GM19193 (cell line): ENCODE results near the gene MTHFD1L.

ENCODE experiments used
- POLR2A ChIP-seq: IDR thresholded peaks from 4 replicates; pipeline ENCODE4 v1.6.1; 2011; ENCODE audit not compliant: insufficient read depth, insufficient read length; ENCODE audit errors: extremely low read depth

Gene MTHFD1L

DNA sequence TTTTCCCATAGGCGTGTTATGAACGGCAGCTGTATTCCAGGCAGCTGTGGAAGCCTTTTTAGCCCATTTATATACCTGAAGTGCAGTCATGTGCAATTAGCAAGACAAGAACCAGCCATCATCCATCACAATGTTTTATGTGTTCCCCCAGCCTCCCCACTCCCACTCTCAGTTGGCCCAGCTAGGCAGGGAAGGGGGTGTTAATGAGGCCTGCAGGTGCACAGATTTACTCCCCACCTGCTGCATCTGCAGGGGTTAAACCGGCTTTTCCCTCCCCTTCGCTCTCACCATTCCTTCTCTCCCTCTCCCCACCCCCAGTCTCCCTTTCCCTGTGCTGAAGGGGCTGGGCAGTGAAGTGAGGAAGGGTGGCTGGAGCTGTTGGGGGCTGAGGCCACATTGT, 224.5 kb downstream of the MTHFD1L start:
- TF ChIP-seq POLR2A: no peak

DNA sequence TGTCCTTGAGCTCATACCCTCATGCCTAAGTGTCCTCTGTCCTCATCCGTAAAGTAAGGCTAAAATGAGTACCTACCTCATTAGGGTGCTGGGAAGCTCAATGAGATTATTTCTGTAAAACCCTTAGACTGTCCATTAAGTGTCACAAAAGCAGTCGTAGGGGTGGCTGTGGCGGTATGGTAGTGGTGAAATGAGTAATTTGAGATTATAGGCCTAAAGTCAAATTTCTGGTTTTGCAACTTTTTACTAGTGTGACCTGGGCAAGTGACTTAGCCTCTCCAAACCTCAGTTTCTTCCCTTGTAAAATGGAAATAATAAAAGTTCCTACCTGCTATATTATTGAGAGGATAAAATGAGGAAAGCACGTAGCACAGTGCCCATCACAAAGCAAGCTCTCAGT, 226.1 kb downstream of the MTHFD1L start:
- TF ChIP-seq POLR2A: no peak

DNA sequence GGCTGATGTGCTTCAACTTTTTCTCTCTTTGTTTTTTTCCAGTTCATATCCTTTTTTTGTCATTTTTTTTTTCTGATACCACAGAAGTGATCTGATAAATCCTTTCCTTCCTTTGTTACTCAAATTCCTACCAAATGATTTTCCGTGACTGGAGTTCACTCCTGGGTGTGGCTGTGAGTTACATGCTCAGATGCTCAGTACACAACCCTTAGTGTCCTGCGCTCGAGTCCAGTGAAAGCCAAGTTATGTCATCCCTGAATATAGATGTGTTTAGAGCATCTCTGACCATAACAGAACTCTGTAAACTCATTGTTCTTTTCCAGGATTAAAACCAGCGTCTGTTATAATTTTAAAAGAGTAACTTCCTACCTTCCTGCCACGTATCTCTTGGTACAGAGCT, 227.1 kb downstream of the MTHFD1L start:
- no peak for TF ChIP-seq POLR2A

DNA sequence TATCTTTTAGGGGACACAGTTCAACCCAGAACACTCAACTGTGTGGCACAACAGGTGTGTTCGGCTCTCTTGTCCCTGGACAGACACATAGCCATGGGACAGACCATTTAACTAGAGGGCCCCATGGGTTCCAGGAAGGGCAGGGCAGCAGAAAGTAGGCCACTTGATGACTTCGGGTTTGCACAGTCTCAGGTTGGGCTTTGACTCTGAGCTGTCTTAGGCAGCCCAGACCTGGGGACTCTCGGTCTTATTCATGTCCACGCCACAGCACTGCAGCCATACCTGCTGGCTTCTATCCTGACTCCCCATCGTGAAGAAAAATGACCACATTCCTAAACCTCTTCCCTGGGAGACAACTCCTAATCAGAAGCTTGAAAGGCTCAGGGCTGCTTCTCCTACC, 228.2 kb downstream of the MTHFD1L start:
- TF ChIP-seq POLR2A: no peak

DNA sequence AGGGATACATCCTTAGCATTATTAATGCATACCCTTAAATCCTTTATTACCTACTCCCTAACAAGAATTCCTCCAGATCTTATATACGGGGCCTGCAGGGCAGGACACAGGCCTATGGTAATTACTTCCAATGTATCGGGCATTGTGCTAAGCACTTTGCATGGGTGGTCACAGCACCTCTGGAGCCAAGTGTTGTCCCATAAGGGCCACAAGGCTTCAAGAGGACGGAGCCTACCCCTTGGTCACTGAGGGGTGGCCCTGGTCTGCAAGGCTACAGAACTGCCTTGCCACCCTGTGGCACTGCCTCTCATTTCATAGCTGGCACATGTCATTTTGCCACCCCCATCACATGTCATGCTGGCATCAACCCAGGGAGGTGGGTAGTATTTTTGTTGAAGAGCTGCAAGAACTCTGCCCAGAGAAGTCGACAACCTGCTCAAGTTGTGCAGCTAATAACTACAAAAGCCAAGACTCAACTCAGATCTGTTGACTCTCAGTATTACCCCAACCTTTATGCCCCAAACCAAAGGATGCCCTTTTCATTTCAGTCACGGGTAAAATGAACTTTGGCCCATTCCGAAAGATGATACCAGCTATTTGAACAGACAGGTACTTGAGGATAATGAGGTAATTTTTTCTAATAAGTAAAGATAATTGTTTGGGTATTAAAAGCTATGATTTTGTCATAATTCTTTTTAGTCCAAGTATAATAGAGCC, 230.2 kb downstream of the MTHFD1L start:
- TF ChIP-seq POLR2A: no peak

DNA sequence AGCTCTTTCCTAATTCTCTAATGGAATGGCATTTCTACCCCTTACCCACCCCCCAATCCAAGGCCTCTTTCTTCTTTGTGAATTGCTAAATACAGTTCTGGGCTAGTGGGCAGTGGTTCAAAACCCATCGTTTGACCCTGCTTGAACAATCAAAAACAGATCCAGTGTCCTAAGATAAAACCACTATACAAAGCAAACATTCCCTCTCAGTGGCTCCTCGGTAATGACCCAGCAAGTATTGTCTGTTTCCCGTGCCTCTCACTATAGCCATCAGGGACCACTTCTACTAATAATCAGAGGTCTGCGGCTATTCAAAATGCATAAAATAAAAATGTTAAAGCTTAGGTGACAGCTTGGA, 230.7 kb downstream of the MTHFD1L start:
- no peak for TF ChIP-seq POLR2A

DNA sequence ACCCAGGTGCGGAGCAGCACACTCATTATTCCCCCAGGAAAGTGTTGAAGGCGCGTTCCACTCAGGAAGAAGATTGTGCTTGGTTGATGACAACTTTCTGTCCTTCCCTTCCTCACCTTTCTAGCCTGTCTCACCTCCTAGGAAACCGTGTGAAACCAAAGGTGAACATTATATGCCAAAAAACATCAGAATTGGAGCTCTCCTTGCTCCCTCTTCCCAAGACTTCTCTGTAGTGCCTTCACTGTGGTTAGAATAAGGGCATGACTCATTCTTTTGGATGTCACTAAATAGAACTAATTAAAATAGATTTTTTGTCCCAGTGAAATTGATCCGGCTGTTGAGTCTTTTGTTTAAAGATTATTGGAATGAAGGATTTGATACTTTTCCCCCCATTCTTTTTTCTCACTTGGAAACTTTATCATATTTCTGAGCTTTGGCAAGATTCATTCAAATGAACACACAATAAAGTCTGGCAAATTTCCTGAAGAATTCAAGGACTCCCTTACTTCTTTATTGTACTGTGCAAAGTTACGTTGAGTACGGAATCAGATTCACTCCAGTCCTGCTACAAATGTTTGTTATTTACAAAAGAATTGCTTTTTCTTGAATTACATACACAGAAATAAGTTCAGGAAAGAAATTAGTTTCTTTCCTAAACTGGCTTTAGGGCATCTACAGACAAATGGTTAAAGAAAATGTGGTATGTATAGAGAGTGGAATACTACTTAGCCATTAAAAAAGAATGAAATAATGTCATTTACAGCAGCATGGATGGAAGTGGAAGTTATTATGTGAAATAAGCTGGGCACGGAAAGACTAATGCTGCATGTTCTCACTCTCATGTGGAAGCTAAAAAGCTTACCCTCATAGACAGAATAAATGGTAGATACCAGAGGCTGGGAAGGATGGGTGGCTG, 231.4 kb downstream of the MTHFD1L start:
- no peak for TF ChIP-seq POLR2A

DNA sequence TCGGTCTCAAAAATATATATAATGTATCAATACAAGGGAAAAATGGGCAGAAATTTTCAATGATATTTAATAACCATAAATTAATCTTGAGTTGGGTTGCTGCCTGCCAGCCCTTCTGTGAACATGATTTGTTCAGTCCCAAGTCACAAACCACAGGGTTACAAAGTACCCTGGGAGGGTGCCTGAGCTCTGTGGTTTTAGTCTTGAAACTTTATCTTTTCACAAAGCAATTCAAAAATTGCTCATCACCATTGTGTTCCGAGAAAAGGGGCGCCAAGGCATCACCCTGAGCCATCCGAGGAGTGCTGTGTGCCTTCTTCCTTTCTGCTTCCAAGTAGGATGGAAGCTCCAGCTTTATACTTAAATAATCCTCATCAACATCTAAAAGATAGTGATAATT, 232.7 kb downstream of the MTHFD1L start:
- no peak for TF ChIP-seq POLR2A

DNA sequence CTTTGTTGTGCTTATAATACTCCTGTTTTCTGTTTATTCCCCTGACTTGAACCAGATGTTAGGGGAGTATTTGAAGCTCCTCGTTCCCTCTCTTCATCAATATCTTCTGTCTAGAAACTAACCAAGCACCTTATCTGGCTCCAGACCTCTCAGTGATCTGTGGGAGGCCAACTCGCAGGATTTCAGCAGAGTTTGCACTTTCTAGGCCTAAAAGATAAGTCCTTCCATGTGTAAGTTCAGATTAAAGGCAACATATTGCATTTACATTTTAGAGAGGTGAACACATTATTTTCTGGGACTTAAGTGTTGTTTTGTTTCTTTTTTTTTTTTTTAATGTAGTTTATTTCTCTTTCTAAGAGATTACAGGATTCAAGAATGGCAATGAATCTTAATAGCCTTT, 234.8 kb downstream of the MTHFD1L start:
- no peak for TF ChIP-seq POLR2A

DNA sequence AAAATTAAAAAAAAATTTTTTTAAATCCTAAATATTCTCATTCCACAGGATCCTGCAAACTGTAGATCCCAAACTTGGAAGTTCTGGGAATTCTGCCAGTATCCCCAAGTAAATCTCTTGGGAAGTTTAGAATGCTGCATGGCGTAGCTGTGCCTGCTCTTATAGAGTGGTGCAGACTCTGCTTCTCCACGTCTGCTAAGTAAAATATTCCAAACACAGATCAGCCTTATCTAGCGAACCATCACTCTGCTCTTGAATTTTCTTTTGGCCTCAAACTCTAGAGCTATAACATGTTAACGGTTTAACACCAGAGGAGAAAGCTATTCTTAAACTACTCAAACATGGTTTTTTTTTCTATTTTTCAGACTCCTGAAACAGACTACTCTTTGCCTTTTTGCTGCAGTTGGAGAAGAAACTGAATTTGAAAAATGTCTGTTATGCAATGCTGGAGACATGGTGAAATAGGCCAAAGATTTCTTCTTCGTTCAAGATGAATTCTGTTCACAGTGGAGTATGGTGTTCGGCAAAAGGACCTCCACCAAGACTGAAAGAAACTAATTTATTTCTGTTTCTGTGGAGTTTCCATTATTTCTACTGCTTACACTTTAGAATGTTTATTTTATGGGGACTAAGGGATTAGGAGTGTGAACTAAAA, 235.8 kb downstream of the MTHFD1L start:
- no peak for TF ChIP-seq POLR2A

DNA sequence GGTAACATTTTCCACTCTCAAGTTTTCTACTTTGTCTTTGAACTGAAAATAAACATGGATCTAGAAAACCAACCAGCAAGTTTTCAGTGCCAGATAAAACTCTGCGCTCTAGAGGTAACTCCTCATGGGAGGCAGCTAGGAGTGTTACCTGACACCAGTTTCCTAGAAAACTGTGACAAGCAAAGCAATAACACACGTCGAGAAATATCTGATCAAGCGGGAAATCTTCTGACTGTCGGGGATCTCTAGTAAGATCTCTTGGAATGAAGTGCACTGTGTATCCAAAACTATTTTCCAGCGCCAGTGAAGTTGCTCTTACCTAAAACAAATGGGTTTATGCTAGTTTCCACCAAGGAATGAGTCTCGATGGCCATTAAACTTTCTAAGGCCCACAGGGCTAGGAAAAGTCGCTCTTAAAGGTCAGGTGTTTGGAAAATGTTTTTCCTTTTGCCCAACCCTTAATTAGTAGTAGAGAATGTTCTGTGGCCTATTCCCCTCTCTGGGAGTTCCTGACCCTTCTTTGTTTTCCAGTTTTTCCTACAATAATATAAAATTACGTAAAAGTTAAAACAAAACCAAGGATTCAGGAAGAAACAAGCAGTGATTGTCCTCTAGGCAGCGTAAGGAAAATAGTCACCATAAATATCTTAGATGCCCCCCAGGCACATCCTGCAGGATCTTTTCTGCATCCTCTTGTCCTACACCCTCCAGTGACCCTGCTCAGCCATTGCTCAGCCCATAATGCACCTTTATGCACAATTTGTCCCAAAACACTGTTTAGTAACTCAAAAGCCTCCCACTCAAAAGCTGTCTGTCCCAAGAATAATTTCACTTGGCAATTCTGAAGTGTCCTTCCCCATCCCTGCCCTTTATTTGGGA, 236.6 kb downstream of the MTHFD1L start:
- no peak for TF ChIP-seq POLR2A

DNA sequence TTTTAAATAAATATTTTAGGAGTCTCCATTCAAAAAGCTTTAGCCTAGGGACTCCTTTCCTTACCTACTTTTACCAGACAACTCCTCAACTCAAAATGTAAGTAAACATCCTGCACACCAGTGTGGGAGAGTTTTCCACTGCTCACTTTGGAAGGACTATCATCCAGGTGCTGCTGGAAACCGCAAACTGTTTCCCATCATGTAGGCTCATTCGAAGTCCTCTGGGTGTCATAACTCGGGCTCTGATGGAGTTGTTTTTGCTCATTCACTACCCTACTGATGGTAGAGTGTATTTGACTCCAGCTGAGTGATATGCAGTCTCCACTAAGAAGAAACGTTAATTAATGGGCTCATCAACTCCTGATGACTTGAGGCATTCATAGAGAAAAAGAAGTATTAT, 237.8 kb downstream of the MTHFD1L start:
- TF ChIP-seq POLR2A: no peak

DNA sequence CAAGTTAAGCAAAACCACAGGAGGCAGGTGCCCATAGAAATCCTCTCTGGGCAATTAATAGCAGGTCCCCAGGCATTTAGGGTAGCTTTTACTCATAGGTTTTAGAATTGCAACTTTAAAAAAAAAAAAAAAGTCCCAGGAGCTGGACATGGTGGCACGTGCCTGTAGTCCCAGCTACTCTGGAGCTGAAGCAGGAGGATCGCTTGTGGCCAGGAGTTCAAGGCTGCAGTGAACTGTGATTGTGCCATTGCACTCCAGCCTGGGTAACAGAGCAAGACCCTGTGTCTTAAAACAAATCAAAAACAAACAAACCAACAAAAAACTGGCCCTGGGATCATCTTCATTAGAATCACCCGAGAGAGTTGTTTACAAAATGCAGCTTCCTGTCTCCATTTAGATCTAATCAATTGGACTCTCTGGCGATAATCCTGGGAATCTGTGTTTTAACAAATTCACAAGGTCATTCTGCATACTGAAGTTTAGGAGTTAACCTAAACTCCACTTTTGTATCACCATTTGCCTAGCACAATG, 242.5 kb downstream of the MTHFD1L start:
- TF ChIP-seq POLR2A: no peak

DNA sequence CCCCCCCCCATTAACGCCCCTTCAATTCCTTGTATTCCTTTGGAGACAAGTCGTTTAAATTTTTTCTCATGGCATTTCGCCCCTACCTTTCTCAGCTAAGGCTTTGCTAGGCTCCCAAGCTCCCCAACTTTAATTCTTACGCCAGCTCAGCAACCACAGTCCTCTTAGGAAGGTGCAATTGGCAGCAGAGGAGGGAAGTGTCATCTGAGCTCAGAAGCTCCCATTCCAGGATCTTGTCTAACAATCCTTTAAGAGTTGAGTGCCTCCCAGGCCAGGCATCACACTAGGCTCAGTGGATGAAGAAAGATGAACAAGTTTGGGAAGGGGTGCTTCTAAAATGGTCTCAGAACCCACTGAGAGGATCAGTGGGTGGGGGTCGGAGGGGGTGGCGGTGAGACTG, 243.0 kb downstream of the MTHFD1L start:
- no peak for TF ChIP-seq POLR2A
